ENCODE data around the gene PAGR1.
"Not testable (repeated sequence)": the region's sequence is repeated elsewhere in the genome, so short reads cannot be mapped to it uniquely, and the experiment has no call there.

Gene PAGR1

DNA sequence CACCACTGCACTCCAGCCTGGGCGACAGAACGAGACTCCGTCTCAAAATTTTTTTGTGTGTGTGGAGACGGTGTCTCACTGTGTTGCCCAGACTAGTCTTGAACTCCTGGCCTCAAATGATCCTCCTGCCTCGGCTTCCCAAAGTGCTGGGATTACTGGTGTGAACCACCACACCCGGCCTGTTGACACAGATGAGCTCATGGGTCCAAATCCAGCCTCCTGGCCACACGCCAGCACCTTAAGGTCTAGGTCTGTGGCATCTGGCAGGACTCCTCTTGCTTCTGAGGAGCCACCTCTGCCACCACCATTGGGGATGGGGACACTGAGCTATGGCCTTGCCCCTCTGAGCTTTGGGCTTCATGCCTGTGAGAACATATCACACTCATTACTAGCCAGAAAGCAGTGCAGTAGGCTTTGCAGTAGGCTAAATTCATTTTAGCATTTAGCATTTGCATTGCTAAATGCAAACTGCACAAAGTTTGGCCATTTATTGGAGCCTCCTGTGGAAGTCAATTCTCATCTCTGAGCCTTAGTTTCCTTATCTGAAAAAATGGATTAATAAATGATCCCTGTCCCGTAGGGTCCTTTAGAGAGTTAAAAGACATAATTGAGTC, 52.6 kb downstream of the PAGR1 start:
- DNase-seq (ENCODE audit: low spot score), result no peak

DNA sequence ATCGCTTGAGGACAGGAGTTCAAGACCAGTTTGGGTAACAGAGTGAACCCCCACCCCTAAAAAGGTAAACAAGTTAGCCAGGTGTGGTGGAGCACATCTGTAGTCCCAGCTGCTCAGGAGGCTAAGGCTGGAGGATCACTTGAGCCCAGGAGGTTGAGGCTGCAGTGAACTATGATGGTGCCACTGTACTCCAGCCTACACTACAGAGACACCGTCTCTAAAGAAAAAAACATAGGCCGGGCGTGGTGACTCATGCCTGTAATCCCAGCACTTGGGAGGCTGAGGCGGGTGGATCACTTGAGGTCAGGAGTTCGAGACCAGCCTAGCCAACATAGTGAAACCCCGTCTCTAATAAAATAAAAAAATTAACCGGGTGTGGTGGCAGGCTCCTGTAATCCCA, 53.1 kb downstream of the PAGR1 start:
- not testable (repeated sequence) for DNase-seq (ENCODE audit: low spot score)
